Heart right ventricle (tissue), 16 donors: Measurements from ENCODE around the gene KBTBD3. TPM values are rescaled to one million over a fixed set of nuclear protein-coding genes. Genes with fewer than 3 reads are reported as not detected.
A peak's percentile ranks its signal among the peaks of the same experiment; 100 is the strongest.

Experiments used
- ATAC-seq, 8 donors: fragments of 200-7000 bp; cut with Tn5 transposase; one replicate each; pipeline ENCODE4 v1.9.1; 2020; ENCODE audit warnings: mild to moderate bottlenecking in 8 of 8, moderate library complexity in 8 of 8, moderate number of reproducible peaks in 1 of 8
- DNase-seq, 2 donors: peaks; one replicate each; pipeline ENCODE4 v3.0.0-alpha.2; 2020
- H3K27ac ChIP-seq, 10 donors: fragments of 200-600 bp; sonication (generic) in 2 of 10; one replicate each; pipeline versions ENCODE4 v1.5.0 to v1.8.0; 2020 to 2022; ENCODE audit warnings: mild to moderate bottlenecking in 3 of 10
- H3K27me3 ChIP-seq, 7 donors: fragments of 200-600 bp; one replicate each; pipeline ENCODE4 v1.8.0; 2021 to 2022; ENCODE audit warnings: mild to moderate bottlenecking in 2 of 7
- H3K36me3 ChIP-seq, 9 donors: fragments of 200-600 bp; sonication (generic) in 1 of 9; one replicate each; pipeline versions ENCODE4 v1.5.0 to v1.8.0; 2020 to 2022; ENCODE audit warnings: mild to moderate bottlenecking in 2 of 9
- H3K4me1 ChIP-seq, 9 donors: fragments of 200-600 bp; sonication (generic) in 1 of 9; one replicate each; pipeline versions ENCODE4 v1.5.0 to v1.8.0; 2020 to 2022; ENCODE audit warnings: mild to moderate bottlenecking in 4 of 9
- H3K4me3 ChIP-seq, 10 donors: fragments of 200-600 bp; sonication (generic) in 2 of 10; one replicate each; pipeline versions ENCODE4 v1.5.0 to v1.8.0; 2020 to 2022; ENCODE audit warnings: mild to moderate bottlenecking in 7 of 10, moderate library complexity in 2 of 10
- H3K9me3 ChIP-seq, 11 donors: fragments of 200-600 bp in 10 of 11; sonication (generic) in 2 of 11; one replicate each; pipeline versions ENCODE4 v1.5.0 to v1.8.0; 2013 to 2022; ENCODE audit warnings: mild to moderate bottlenecking in 2 of 11, control low read depth in 1 of 11, moderate library complexity in 1 of 11
- CTCF ChIP-seq, 9 donors: fragments of 200-600 bp; sonication (generic) in 2 of 9; IDR thresholded peaks; one replicate each; pipeline versions ENCODE4 v1.5.0 to v1.8.0; 2021 to 2022; ENCODE audit warnings: antibody characterized with exemption in 9 of 9, mild to moderate bottlenecking in 5 of 9, moderate library complexity in 1 of 9
- WGBS, 2 donors: extraction: QIAGEN DNeasy Blood & Tissue Kit; methylation state at CpG; one replicate each; pipeline ENCODE4 v1.1.7; 2013; ENCODE audit warnings: inconsistent platforms in 1 of 2; 5-methylcytosine and 5-hydroxymethylcytosine counted together
- intact Hi-C, 10 donors: fragments of 100-400 bp; cut with DNase I; formaldehyde crosslinking; loops; one replicate each; pipeline versions ENCODE4 v1.11.1 to v1.14.2; 2022
- polyA plus RNA-seq, 2 donors: library from polyadenylated mRNA; stranded (reverse); fragments of 200-250 nt; gene quantifications; one replicate each; pipeline ENCODE4 v1.2.3, GENCODE V29; 2013
- total RNA-seq, 10 donors: library from RNA; stranded (reverse); fragmentation: NEBNext Ultra II Directional in 3 of 10; extraction: Animal tissue kit (Norgen Biotek cat#: 25700) in 3 of 10; gene quantifications; one replicate each; pipeline versions ENCODE4 v1.2.1 to v1.2.4, GENCODE V29; 2021 to 2023
- donor health status: Arrhythmogenic right ventricular cardiomyopathy.
- donor health status: ischemic (EF 13 %, LVEDD 7.1; RV severe dilation, severe dysfunction).
- donor health status: healthy with polysubstance abuse.
- donor health status: DM: no; HTN: yes; CAD: no.
- donor health status: DM: no; HTN: no; CAD: no.
- donor health status: ischemic (EF 25% LVEDD 6.9; RV normal size, moderate dysfunction).
- donor health status: ischemic (EF 25% LVEDD 5.7; RV mildly dilated, moderate dysfunction).
- donor health status: healthy.
- donor health status: DM: yes; HTN: yes; CAD: no.
- donor health status: Ischemic cardiomyopathy.
- donor health status: ischemic (EF 35%, LVEDD 5.7; RV mildly dilated, moderate dysfunction).
- donor health status: nonischemic (EF 11% LVEDD 7.7; RV severe dilation, severe dysfunction).
- donor health status: DM: yes; HTN: yes; CAD: no.
- donor health status: PGD.
- donor health status: ischemic (EF 29% LVEDD 5.4; RV normal size, mild dysfunction).
- donor health status: nonischemic (EF 23%, LVEDD 6.1; RV moderate dilation, normal function).

The KBTBD3 gene
- total and polyA plus RNA-seq, 12 donors = 4.2 to 13.8 (median 8.7) TPM

- ATAC-seq (no peak), DNase-seq (no peak)
- H3K27me3 ChIP-seq = peaks cover 0 to 13% (median 0%) of the 10 kb centered on the region in 7 donors
- intact Hi-C loops = no loop called here
- H3K4me3 ChIP-seq = no peak overlapping the region
- WGBS, 2 donors = 56 to 61% methylated on average over 2 of the region's 2 CpGs
- peaks cover 0 to 4% (median 0%) of the 10 kb centered on the region in 11 donors for H3K9me3 ChIP-seq
- no peaks in the 10 kb centered on the region for H3K4me1 ChIP-seq
- no peak for TF ChIP-seq CTCF (IDR thresholded peaks at IDR 0.05)
- H3K27ac ChIP-seq = no peak overlapping the region
- H3K36me3 ChIP-seq = no peaks in the 10 kb centered on the region
Observed at GRCh38 chr11:106031202-106031810, 45.8 kb downstream of the KBTBD3 start.

DNA sequence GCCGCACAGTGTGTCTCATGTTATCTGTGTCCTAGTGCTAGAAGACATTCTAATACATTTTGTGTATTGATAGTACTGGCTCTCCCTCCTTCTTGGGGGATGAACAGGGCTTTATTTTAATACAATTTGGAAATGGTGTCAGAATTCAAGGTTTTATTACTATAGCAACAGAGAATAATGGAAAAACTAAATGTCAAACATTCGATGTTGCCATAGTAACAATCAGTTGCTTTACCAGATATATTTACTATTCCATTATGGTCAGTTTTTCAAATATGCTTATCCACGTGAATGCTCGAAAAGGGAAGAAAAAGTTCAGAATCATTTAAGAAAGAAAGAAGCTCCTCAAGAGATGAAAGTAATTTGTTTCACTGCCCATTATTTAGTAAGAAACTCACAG lies 46.5 kb downstream of the KBTBD3 start:
- no peak for DNase-seq
- 69 to 80% methylated on average over 4 of the region's 4 CpGs for WGBS, 2 donors
- Histone ChIP-seq H3K4me3 (no peak overlapping the region), H3K4me1 (no peaks in the 10 kb centered on the region), H3K9me3 (peaks cover 0 to 4% (median 0%) of the 10 kb centered on the region in 11 donors), H3K36me3 (no peaks in the 10 kb centered on the region), H3K27me3 (peaks cover 0 to 13% (median 0%) of the 10 kb centered on the region in 7 donors), H3K27ac (no peak overlapping the region)
- intact Hi-C loops = no loop called here
- ATAC-seq = no peak
- no peak for TF ChIP-seq CTCF (IDR thresholded peaks at IDR 0.05)

DNA sequence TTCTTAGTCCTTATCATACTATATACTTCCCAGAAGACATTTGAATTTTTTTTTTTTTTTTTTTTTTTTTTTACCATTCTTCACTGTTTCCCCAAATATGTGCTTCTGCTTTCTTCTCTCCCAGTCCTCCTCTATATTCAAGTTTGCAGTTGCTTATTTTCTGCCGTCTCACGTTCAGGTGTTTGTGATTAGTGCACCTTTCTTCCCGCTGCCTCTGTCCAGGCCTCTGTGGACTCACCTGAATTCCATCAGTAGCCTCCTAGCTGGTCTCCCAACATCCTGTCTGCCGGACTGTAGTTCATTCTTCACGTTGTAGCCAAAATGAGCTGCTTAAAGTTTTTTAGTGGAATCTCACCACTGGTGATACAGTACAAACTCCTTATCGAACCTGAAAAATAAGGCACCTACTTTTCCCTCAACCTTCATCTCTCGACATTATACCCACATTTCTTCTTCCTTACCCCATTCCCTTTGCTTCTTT lies 54.3 kb downstream of the KBTBD3 start:
- H3K27ac ChIP-seq = peak overlapping the region in 9 of 10 donors; percentile 80 to 85 (median 84)
- WGBS, 2 donors = 94 to 96% methylated on average over 7 of the region's 7 CpGs
- ATAC-seq (no peak), DNase-seq (no peak)
- intact Hi-C loops = loop anchor here in 8 of 10 donors (1.0 to 5.0 kb wide), 3 partner anchors 54 kb away; partner anchors contain the start of genes AASDHPPT (in 8 of the 8) and KBTBD3 (in 8 of the 8)
- no peak for TF ChIP-seq CTCF (IDR thresholded peaks at IDR 0.05)
- peak overlapping the region; percentile 29 to 95 (median 78) for H3K4me3 ChIP-seq
- H3K36me3 ChIP-seq = no peaks in the 10 kb centered on the region
- H3K9me3 ChIP-seq = peaks cover 0 to 4% (median 0%) of the 10 kb centered on the region in 11 donors
- H3K4me1 ChIP-seq = peaks cover 4 to 43% (median 26%) of the 10 kb centered on the region in 9 donors
- H3K27me3 ChIP-seq = peaks cover 0 to 6% (median 0%) of the 10 kb centered on the region in 7 donors

- Histone ChIP-seq H3K4me1 (peaks cover 4 to 46% (median 31%) of the 10 kb centered on the region in 9 donors), H3K36me3 (no peaks in the 10 kb centered on the region), H3K27me3 (peaks cover 0 to 6% (median 0%) of the 10 kb centered on the region in 7 donors), H3K4me3 (peak within 1 kb of the TSS; percentile 71 to 95 (median 81)), H3K9me3 (peaks cover 0 to 4% (median 0%) of the 10 kb centered on the region in 11 donors), H3K27ac (peak within 1 kb of the TSS; percentile 53 to 87 (median 84))
- intact Hi-C loops = loop anchor here in 8 of 10 donors (1.0 to 5.0 kb wide), 3 partner anchors 55 kb away; partner anchors contain the start of genes AASDHPPT (in 8 of the 8) and KBTBD3 (in 8 of the 8)
- peak in 1 of 9 donors; percentile 24 for TF ChIP-seq CTCF (IDR thresholded peaks at IDR 0.05)
- peak; percentile 98 to 100 for DNase-seq
- peak; percentile 98 to 100 (median 99) for ATAC-seq
- 1% methylated on average over 48 of the region's 48 CpGs for WGBS, 2 donors
Observed at GRCh38 chr11:106021967-106022794, 55.0 kb downstream of the KBTBD3 start, which contains the start of gene MSANTD4. TSS of gene MSANTD4 (minus strand) at chr11:106022240. CDS start at chr11:106010917, 11,323 bp downstream.
